Measurements from ENCODE around the gene MAMDC4. TPM values are rescaled to one million over a fixed set of nuclear protein-coding genes. Genes with fewer than 3 reads are reported as not detected.

MAMDC4 gene
- total and polyA plus RNA-seq, 2 experiments from 2014 or later, result 17.8 to 22.2 TPM

DNA sequence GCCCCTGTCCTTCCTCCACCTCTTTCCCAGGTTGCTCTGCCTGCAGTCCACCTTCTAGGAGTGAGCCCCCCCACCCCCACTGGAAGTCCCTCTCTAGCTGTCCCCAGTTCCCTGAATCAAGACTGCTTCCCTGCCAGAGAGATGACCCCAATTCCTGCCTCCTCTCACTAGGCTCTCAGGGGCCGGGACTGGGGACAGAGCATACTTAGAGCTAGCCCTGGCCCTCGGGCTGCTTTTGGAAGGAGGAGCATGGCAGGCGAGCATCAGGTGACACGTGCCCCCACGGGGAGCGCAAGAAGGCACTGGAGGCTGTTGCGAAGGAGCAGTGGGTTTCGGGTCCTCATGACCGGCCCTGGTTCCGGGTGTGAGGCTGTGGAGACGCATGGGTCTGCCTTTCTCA lies 43.9 kb downstream of the MAMDC4 start:
- Histone ChIP-seq H3K4me1 (ENCODE audit: low read depth) (no peaks in the 10 kb centered on the region), H3K36me3 (peaks cover 13% of the 10 kb centered on the region), H3K27me3 (no peaks in the 10 kb centered on the region), H3K9me3 (ENCODE audit: low read depth) (no peaks in the 10 kb centered on the region), H3K4me3 (no peak overlapping the region), H3K27ac (no peak overlapping the region)
- TF ChIP-seq CTCF (IDR thresholded peaks at IDR 0.05; ENCODE audit: low read depth, low read length), result no peak
- DNase-seq (ENCODE audit: low read depth in 1 of 2, low spot score in 1 of 2), result no peak

- Histone ChIP-seq H3K4me1 (ENCODE audit: low read depth) (no peaks in the 10 kb centered on the region), H3K27me3 (no peaks in the 10 kb centered on the region), H3K27ac (no peak overlapping the region), H3K9me3 (ENCODE audit: low read depth) (no peaks in the 10 kb centered on the region), H3K36me3 (peaks cover 13% of the 10 kb centered on the region), H3K4me3 (no peak overlapping the region)
- TF ChIP-seq CTCF (IDR thresholded peaks at IDR 0.05; ENCODE audit: low read depth, low read length), result no peak
- no peak for DNase-seq (ENCODE audit: low read depth in 1 of 2, low spot score in 1 of 2)
Measured at GRCh38 chr9:136898483-136899100, 46.4 kb downstream of the MAMDC4 start.

- no peak for TF ChIP-seq CTCF (IDR thresholded peaks at IDR 0.05; ENCODE audit: low read depth, low read length)
- no peak for DNase-seq (ENCODE audit: low read depth in 1 of 2, low spot score in 1 of 2)
- Histone ChIP-seq H3K27ac (peak overlapping the region; percentile 51), H3K9me3 (ENCODE audit: low read depth) (no peaks in the 10 kb centered on the region), H3K4me1 (ENCODE audit: low read depth) (no peaks in the 10 kb centered on the region), H3K27me3 (no peaks in the 10 kb centered on the region), H3K36me3 (peaks cover 13% of the 10 kb centered on the region), H3K4me3 (no peak overlapping the region)
Measured at GRCh38 chr9:136899196-136899595, 47.0 kb downstream of the MAMDC4 start.

DNA sequence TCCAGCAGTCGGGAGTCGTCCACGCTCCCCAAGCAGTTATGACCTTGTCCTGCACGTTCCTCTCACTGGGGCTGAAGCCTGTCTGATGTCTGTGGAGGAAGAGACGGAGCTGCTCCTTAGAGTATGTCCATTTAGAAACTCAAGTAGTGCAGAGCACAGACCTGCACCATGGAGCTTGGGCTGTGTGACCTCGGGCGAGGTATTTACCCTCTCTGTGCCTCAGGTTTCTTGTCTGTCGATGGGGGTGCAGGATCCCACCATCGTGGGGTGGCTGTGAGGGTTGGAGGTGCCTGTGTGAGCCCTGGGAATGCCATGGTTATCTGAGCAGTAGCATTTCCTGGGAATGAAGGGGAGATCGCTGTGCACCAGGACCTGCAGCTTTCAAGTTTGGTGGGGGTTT lies 48.4 kb downstream of the MAMDC4 start:
- TF ChIP-seq CTCF (IDR thresholded peaks at IDR 0.05; ENCODE audit: low read depth, low read length), result no peak
- no peaks in the 10 kb centered on the region for H3K4me1 ChIP-seq (ENCODE audit: low read depth)
- H3K27ac ChIP-seq, result no peak overlapping the region
- H3K4me3 ChIP-seq, result no peak overlapping the region
- no peak for DNase-seq (ENCODE audit: low read depth in 1 of 2, low spot score in 1 of 2)
- H3K9me3 ChIP-seq (ENCODE audit: low read depth), result no peaks in the 10 kb centered on the region
- peaks cover 13% of the 10 kb centered on the region for H3K36me3 ChIP-seq
- H3K27me3 ChIP-seq, result no peaks in the 10 kb centered on the region

- no peak for DNase-seq (ENCODE audit: low read depth in 1 of 2, low spot score in 1 of 2)
- TF ChIP-seq CTCF (IDR thresholded peaks at IDR 0.05; ENCODE audit: low read depth, low read length), result no peak
Measured at GRCh38 chr9:136900988-136901515, 48.9 kb downstream of the MAMDC4 start.

More at GRCh38 chr9:136900988-136901515, 48.9 kb downstream of the MAMDC4 start:
- Histone ChIP-seq H3K9me3 (ENCODE audit: low read depth) (no peaks in the 10 kb centered on the region), H3K27ac (peak overlapping the region; percentile 33), H3K27me3 (no peaks in the 10 kb centered on the region), H3K4me3 (no peak overlapping the region), H3K36me3 (peaks cover 13% of the 10 kb centered on the region), H3K4me1 (ENCODE audit: low read depth) (no peaks in the 10 kb centered on the region)
